Activated CD8-positive, alpha-beta memory T cell treated with anti-CD3 and anti-CD28 coated beads, Interleukin-2, amount 10 ng/mL, durations not matched to agents 7 days and 5 days (primary cell): ENCODE data around the gene FOXN3. TPM values are rescaled to one million over a fixed set of nuclear protein-coding genes. Genes with fewer than 3 reads are reported as not detected.

Source experiments
- ATAC-seq: fragments of 150-1000 bp; cut with Tn5 transposase; one replicate; pipeline ENCODE4 v1.10.0; 2021; ENCODE audit warnings: moderate library complexity
- CTCF ChIA-PET: fragments of 350-600 bp; sonication (Branson Sonifier 250); formaldehyde crosslinking; loops from one replicate; lab custom pipeline; 2021; ENCODE audit warnings: antibody characterized with exemption; lab: Charles Lee
- DNase-seq: peaks from one replicate; pipeline ENCODE4 v3.0.0-alpha.2; 2020
- H3K27ac Mint-ChIP-seq: one replicate; pipeline ENCODE4 v1.8.0; 2021; ENCODE audit warnings: mild to moderate bottlenecking, mixed read lengths
- H3K27me3 Mint-ChIP-seq: one replicate; pipeline ENCODE4 v1.8.0; 2021; ENCODE audit warnings: mixed read lengths
- H3K36me3 Mint-ChIP-seq: one replicate; pipeline ENCODE4 v1.8.0; 2021; ENCODE audit warnings: mild to moderate bottlenecking, mixed read lengths
- H3K4me1 Mint-ChIP-seq: one replicate; pipeline ENCODE4 v1.8.0; 2021; ENCODE audit warnings: mixed read lengths
- H3K4me3 Mint-ChIP-seq: one replicate; pipeline ENCODE4 v1.8.0; 2021; ENCODE audit warnings: mild to moderate bottlenecking, moderate library complexity, mixed read lengths
- H3K9me3 Mint-ChIP-seq: one replicate; pipeline ENCODE4 v1.8.0; 2022; ENCODE audit warnings: low read depth, mixed read lengths
- total RNA-seq, 2 experiments: library from RNA; stranded (reverse); gene quantifications; one replicate each; pipeline ENCODE4 v1.2.3, GENCODE V29; 2021

FOXN3 gene
- total RNA-seq, 2 experiments from 2014 or later: 85.6 to 103 TPM

DNA sequence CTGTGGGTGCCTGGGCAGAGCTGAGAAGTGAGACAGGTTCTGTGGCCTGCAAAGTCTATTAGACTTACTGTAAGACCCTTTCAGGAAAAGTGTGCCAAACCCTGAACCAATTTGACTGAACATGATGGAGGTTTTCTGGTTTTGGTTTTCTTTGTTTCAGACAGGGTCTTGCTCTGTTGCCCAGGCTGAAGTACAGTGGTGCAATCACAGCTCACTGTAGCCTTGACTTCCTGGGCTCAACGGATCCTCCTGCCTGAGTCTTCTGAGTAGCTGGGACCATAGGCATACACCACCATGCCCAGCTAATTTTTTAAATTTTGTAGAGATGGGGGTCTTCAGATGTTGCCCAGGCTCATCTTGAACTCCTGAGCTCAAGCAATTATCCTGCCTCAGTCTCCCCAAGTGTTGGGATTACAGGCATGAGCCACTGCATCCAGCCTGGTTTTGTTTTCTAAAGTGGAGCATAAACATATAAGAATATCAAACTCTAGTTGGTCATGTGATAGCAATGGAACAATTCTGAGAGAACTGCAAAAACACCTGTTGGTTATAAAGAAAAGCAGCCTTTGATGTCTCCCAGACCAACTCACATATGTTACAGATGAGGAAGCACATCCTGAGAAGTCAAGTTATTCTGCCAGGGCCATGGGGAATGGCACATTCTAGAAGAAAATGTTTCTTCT, 166.9 kb downstream of the FOXN3 start:
- CTCF ChIA-PET: no interaction called here
- Mint-ChIP-seq H3K27ac (no peak overlapping the region), H3K27me3 (no peaks in the 10 kb centered on the region), H3K36me3 (peaks cover 17% of the 10 kb centered on the region), H3K4me1 (peaks cover 3% of the 10 kb centered on the region), H3K9me3 (no peaks in the 10 kb centered on the region), H3K4me3 (no peak overlapping the region)
- ATAC-seq (no peak), DNase-seq (no peak)

DNA sequence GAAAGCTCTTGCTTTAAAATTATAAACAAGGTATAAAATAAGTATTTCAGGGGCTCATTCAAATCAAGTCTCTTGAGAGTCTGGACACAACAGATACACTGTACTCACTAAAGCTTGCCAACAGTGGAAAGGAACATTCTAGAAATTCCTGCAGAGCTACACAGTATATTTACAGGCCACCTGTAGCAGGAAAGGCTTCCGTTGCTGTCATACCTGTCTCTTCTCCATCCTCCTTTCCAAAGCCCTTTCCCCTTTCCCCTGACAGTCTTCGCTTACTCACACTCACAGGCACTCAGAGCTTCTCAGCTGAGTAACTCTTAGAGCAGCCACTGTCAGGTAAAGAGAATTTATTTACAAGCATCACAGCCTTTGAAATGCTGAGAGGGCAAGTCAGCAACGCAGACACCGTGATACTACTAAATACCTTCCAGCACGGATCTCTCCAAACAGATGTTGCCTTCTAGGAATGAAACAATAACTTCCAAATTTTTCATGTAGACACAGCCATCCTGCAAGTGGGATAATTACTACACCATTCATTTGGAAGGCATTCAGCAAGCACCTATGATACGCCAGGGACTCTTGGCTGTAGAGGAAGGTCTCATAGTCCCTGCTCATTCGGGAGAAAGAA, 167.9 kb downstream of the FOXN3 start:
- CTCF ChIA-PET: interaction anchor here (0.6 kb wide), 1 partner anchor 195 kb away, joined by 3 read pairs; no protein-coding TSS in a partner anchor
- Mint-ChIP-seq H3K36me3 (peaks cover 17% of the 10 kb centered on the region), H3K4me3 (no peak overlapping the region), H3K9me3 (no peaks in the 10 kb centered on the region), H3K4me1 (peaks cover 5% of the 10 kb centered on the region), H3K27ac (no peak overlapping the region), H3K27me3 (no peaks in the 10 kb centered on the region)
- ATAC-seq: no peak
- no peak for DNase-seq

DNA sequence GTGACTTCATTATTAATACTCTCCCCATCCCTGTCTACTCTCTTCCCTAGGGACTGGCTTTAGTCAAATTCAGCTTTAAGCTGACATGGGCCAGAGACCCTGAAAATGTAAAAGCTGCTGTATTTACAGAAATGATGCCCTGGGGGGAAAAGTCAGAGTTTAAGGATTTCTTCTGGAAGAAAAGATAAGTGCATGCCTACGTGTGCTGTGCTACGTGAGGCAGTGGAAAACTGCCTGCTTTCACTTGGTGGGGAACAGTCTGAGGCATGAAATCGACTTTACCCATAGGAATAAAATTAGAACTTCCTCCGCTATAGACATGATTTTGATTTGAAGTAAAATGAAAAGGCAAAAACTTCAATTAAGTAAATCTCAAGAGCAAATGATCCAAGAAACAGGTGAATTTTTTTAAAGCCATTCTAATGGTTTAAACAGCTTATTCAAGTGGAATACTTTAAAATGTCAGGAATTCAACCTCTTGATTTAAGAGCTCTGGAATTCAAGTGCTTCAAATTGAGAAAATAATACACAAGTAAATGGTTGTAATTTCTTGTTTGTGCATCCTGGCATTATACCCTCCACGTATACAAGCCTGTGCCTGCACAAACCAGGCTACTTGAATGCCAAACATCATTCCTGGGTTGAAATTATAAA, 168.5 kb downstream of the FOXN3 start:
- Mint-ChIP-seq H3K36me3 (peaks cover 17% of the 10 kb centered on the region), H3K4me3 (no peak overlapping the region), H3K27ac (no peak overlapping the region), H3K9me3 (no peaks in the 10 kb centered on the region), H3K27me3 (no peaks in the 10 kb centered on the region), H3K4me1 (peaks cover 12% of the 10 kb centered on the region)
- ATAC-seq (no peak), DNase-seq (no peak)
- CTCF ChIA-PET: no interaction called here

DNA sequence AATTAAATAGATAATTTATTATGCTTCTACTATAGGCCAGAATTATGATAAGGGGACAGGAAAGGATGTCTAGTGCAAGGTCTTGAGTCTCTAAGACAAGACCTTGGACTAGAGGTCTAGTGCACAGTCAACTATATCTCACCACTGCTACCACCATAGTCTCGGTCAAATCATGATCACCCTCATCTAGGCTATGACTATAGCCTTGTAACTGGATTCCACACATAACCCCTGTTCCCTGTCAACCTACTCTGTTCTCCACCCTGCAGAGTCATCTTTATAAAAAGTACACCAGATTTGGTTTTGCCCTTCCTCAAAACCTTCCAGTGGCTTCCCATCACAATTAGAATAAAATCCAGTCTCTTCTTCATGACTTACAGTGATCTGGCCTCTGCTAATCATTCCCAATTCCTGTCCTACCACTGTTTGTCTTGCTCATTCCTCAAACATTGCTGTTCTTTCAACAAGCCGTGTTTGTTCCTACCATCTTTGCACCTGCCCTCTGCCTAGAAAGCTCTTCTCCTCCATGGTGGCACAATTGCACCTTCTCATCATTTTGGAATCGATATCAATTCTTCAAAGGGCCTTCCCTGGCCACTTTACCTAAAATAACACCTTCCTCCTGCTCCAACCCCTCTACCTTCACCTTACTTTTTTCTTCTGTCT, 169.4 kb downstream of the FOXN3 start:
- Mint-ChIP-seq H3K4me3 (no peak overlapping the region), H3K27me3 (no peaks in the 10 kb centered on the region), H3K4me1 (peaks cover 14% of the 10 kb centered on the region), H3K27ac (no peak overlapping the region), H3K36me3 (peaks cover 15% of the 10 kb centered on the region), H3K9me3 (no peaks in the 10 kb centered on the region)
- no peak for ATAC-seq
- CTCF ChIA-PET: no interaction called here
- no peak for DNase-seq

DNA sequence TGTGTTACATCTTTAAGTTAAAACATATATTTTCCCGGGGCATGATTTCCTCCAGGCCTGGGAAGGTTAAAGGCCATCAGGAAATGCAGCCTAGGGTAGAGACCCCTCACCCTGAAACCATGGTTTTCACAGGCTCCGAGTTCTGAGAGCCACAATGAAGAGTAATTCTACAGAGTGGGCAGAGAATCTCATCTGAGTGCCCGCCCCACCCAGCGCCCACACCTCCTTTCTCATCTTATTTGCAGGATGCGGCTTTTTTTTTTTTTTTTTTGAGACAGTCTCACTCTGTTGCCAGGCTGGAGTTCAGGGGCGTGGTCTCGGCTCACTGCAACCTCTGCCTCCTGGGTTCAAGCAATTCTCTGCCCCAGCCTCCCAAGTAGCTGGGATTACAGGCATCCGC, 170.7 kb downstream of the FOXN3 start:
- ATAC-seq (no peak), DNase-seq (no peak)
- Mint-ChIP-seq H3K4me3 (no peak overlapping the region), H3K4me1 (peaks cover 17% of the 10 kb centered on the region), H3K36me3 (peaks cover 11% of the 10 kb centered on the region), H3K27me3 (no peaks in the 10 kb centered on the region), H3K9me3 (no peaks in the 10 kb centered on the region), H3K27ac (no peak overlapping the region)
- CTCF ChIA-PET: no interaction called here

DNA sequence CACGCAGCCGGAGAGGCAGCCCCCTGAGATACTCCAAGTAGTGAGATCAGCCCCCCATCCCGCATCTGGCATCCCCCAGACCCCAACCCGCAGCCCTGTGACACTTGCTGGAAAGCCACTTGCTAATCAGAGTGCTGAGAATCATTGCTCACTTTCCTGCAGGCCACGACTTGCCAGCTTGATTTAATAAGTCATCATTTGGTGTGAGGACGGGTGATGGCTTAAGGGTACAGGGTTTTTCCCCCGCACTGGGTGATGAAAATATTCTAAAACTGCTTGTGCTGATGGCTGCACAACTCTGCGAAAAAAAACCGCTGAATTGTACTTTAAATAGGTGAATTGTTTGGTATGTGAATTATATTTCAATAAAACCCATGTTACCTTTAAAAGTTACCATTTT, 171.2 kb downstream of the FOXN3 start:
- H3K27ac Mint-ChIP-seq: no peak overlapping the region
- H3K36me3 Mint-ChIP-seq: peaks cover 10% of the 10 kb centered on the region
- no peak overlapping the region for H3K4me3 Mint-ChIP-seq
- ATAC-seq (no peak), DNase-seq (no peak)
- peaks cover 22% of the 10 kb centered on the region for H3K4me1 Mint-ChIP-seq
- H3K27me3 Mint-ChIP-seq: no peaks in the 10 kb centered on the region
- no peaks in the 10 kb centered on the region for H3K9me3 Mint-ChIP-seq
- CTCF ChIA-PET: no interaction called here

DNA sequence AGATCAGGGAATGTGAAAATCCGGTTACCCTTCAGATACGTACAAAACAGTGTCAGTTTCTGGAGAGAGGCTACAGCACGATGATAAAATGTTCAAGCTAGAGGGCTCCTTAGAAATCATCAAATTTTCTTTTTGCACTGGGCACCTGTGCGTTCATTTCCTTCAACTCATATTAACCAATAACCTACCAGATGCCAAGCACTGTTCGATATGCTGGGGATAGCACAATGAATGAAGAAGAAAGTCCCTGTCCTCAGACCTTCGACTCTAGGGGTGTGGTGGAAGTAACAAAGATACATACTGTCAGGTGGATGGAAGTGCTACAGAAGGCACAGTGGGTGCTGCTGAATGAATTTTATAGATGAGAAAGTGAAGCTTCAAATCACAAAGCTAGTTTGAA, 172.3 kb downstream of the FOXN3 start:
- ATAC-seq (no peak), DNase-seq (no peak)
- CTCF ChIA-PET: no interaction called here
- Mint-ChIP-seq H3K36me3 (peaks cover 7% of the 10 kb centered on the region), H3K4me1 (peaks cover 30% of the 10 kb centered on the region), H3K9me3 (no peaks in the 10 kb centered on the region), H3K27ac (no peak overlapping the region), H3K27me3 (no peaks in the 10 kb centered on the region), H3K4me3 (no peak overlapping the region)

DNA sequence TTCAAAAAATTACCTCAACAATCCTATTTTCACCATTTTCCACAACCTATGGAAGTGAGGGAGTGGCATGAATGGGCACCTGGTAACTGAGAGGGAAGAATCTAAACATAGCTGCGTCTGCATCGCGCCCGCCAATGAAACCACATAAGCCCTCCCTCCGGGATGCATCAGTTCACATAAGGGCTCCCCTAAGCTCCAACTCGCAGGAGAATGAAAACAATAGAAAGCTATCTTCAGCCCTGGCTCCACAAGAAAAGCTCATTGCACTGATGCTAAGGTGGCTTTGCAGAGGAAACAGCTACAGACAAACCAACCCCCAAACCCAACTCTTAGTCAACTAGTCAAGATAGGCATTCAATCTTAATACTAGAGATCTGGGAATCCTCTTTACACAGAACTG, 173.3 kb downstream of the FOXN3 start:
- Mint-ChIP-seq H3K4me3 (no peak overlapping the region), H3K36me3 (peaks cover 7% of the 10 kb centered on the region), H3K9me3 (no peaks in the 10 kb centered on the region), H3K27me3 (no peaks in the 10 kb centered on the region), H3K27ac (no peak overlapping the region), H3K4me1 (peaks cover 30% of the 10 kb centered on the region)
- ATAC-seq (no peak), DNase-seq (no peak)
- CTCF ChIA-PET: interaction anchor here (0.7 kb wide), 1 partner anchor 67 kb away, joined by 3 read pairs; no protein-coding TSS in a partner anchor

DNA sequence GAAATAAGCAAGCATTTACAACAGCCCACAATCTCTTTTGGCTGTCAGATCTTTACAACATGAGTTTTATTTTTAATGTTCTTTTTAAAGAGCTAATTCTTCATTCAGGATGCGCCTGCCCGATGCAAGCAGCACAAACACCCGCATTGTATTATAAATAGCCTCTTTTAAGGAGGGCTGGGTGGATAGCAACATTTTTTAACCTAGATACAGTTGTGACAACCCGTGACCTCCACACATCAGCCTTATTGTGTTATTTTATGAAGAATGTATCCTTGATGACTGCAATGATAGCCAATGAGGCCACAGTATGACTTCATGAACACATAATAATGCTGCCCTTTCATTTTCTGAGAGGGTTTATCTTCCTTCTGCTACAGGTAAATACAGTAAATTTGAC, 173.7 kb downstream of the FOXN3 start:
- Mint-ChIP-seq H3K4me3 (no peak overlapping the region), H3K27ac (no peak overlapping the region), H3K36me3 (peaks cover 7% of the 10 kb centered on the region), H3K27me3 (no peaks in the 10 kb centered on the region), H3K4me1 (peaks cover 30% of the 10 kb centered on the region), H3K9me3 (no peaks in the 10 kb centered on the region)
- DNase-seq (no peak), ATAC-seq (no peak)
- CTCF ChIA-PET: interaction anchor here (0.7 kb wide), 1 partner anchor 66 kb away, joined by 3 read pairs; no protein-coding TSS in a partner anchor

DNA sequence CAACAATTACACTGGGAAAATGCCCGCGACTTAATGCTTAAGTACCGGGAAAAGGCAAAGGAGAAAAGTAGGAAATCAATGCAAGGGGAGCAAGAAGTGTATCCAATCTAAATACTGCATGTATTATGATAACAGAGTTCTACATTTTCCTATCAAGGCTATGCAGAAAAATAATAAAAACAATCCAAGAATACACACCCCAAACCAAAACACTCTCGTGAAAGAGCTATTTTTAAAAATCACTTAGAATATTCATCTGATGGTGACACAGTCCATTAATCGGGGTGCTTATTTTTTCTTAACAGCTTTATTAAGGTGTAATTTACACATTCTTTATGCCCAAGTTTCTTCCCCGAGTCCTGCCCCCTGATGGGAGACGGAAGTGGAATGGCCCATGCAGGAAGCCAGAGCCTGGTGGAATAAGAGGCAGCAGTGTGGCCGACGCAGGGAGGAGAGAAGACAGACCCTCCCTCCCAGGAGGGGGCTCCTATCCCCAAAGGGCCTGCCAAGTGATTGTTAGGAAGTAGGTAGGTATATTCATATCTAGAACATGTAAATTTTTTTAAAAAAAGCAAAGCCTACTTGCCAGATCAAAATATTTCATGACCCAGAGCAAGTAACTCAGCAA, 174.3 kb downstream of the FOXN3 start:
- ATAC-seq (no peak), DNase-seq (no peak)
- CTCF ChIA-PET: no interaction called here
- H3K27ac Mint-ChIP-seq: no peak overlapping the region
- no peaks in the 10 kb centered on the region for H3K27me3 Mint-ChIP-seq
- no peaks in the 10 kb centered on the region for H3K9me3 Mint-ChIP-seq
- H3K4me1 Mint-ChIP-seq: peaks cover 30% of the 10 kb centered on the region
- H3K36me3 Mint-ChIP-seq: peaks cover 7% of the 10 kb centered on the region
- H3K4me3 Mint-ChIP-seq: no peak overlapping the region

DNA sequence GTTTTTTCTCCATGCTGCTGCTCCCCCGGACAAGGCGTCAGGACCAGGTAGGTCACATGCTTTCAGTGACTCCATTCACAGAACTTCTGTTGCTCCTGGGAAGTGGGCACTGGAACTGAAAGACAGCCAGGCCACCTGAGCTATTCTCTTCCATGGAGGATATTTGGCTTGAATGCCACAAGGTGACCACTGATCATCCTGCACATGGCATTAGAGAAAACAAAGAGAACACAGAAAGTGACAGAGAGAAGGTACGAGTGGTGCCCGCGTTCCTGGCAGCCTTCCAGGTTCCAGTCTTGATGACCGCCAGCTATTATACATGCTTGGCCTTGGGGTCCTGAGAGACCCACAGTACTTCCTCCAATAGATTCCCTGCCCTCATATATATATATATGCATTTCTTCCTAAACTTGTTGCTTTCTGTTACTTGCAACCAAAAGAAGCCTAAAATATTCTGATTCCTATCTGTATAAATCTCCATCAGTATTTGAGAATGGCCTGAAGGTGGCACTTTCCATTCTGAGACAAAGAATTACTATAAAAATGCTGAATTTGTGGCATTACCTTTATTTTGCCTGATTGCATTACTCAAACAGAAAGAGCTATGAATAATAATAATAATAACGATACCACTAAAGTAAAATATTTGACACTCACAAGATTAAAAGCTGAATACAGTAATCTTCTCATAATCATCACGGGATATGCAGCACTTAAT, 174.9 kb downstream of the FOXN3 start:
- CTCF ChIA-PET: no interaction called here
- Mint-ChIP-seq H3K27ac (no peak overlapping the region), H3K4me3 (no peak overlapping the region), H3K36me3 (peaks cover 8% of the 10 kb centered on the region), H3K9me3 (no peaks in the 10 kb centered on the region), H3K4me1 (peaks cover 30% of the 10 kb centered on the region), H3K27me3 (no peaks in the 10 kb centered on the region)
- DNase-seq (no peak), ATAC-seq (no peak)

DNA sequence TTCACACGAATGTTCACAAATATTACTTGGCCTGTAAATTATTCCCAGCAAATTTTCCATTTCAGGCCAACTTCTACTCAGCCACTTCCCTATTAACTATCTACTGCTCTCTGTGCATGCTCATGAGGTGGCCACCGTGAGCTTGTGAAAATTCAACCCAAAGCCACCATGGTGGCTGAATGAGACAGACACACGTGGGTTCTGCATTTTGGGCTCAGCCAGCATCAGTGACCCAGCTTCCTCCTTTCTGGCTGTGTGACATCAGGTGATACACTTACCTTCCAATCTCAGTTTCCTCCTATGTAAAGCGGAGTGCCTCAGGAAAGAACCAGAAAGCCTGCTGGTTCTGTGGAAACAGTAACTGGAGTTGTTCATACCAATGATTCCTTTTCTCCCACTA, 175.8 kb downstream of the FOXN3 start:
- DNase-seq (no peak), ATAC-seq (no peak)
- H3K9me3 Mint-ChIP-seq: no peaks in the 10 kb centered on the region
- peaks cover 9% of the 10 kb centered on the region for H3K36me3 Mint-ChIP-seq
- no peaks in the 10 kb centered on the region for H3K27me3 Mint-ChIP-seq
- no peak overlapping the region for H3K4me3 Mint-ChIP-seq
- no peak overlapping the region for H3K27ac Mint-ChIP-seq
- H3K4me1 Mint-ChIP-seq: peaks cover 28% of the 10 kb centered on the region
- CTCF ChIA-PET: no interaction called here

DNA sequence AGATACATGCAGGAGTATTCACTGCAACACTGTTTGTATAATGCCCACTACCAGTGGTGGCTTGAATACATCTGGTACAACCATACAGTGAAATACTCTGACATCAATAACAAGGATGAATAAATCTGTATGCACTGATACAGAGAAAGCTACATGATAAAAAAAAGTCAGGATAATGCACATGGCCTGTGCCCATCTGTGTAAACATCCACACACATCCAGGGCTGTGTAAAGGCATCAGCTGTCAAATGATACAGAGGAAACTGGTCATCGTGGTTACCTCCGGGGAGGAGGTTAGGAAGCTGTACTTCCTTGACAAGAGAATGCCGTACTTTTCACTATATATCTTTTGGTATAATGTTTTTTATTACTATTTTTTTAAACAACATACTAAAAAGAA, 176.6 kb downstream of the FOXN3 start:
- H3K27ac Mint-ChIP-seq: no peak overlapping the region
- H3K4me1 Mint-ChIP-seq: peaks cover 28% of the 10 kb centered on the region
- CTCF ChIA-PET: no interaction called here
- no peaks in the 10 kb centered on the region for H3K9me3 Mint-ChIP-seq
- DNase-seq (no peak), ATAC-seq (peak; percentile 53)
- no peak overlapping the region for H3K4me3 Mint-ChIP-seq
- H3K36me3 Mint-ChIP-seq: peaks cover 13% of the 10 kb centered on the region
- no peaks in the 10 kb centered on the region for H3K27me3 Mint-ChIP-seq
